OCI-LY7 (cell line): ENCODE measurements around the gene NMRK2.

Source experiments
- EZH2phosphoT487 ChIP-seq: fragments of 200-600 bp; sonication (generic); IDR thresholded peaks from 2 replicates; pipeline ENCODE4 v1.6.1; 2018; ENCODE audit warnings: low read depth, borderline replicate concordance, mild to moderate bottlenecking, mixed run types, antibody characterized with exemption, low read length, moderate library complexity, mixed read lengths
- TF ChIP-seq, protein P1 (sequence below): fragments of 200-600 bp; sonication (generic); conservative IDR thresholded peaks from 2 replicates; pipeline ENCODE4 v1.5.1; 2014; ENCODE audit warnings: mild to moderate bottlenecking, antibody characterized with exemption, low read length, moderate library complexity, mixed read lengths

DNA sequence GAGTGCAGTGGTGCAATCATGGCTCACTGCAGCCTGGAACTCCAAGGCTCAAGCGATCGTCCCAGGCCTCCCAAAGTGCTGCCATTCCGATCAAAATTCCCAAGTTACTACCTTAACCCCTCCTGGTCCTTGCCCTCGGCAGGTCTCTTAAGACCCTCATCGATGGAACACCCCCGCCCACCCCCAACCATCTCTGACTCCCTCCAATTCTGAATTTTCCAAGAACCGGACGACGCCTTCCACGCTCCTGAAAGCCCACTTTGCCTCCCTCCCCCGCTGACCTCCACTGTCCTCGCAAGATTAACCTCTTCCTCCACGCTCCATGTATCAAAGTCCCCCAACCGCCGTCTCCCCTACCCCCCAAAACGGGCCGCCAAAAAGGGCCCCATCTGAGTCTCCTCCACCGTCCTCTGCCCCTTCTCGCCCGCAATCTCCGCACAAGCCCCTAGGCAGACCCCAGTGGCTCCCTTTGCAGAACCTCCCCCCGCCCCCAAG lies 37.5 kb downstream of the NMRK2 start:
- TF ChIP-seq, protein P1, sequence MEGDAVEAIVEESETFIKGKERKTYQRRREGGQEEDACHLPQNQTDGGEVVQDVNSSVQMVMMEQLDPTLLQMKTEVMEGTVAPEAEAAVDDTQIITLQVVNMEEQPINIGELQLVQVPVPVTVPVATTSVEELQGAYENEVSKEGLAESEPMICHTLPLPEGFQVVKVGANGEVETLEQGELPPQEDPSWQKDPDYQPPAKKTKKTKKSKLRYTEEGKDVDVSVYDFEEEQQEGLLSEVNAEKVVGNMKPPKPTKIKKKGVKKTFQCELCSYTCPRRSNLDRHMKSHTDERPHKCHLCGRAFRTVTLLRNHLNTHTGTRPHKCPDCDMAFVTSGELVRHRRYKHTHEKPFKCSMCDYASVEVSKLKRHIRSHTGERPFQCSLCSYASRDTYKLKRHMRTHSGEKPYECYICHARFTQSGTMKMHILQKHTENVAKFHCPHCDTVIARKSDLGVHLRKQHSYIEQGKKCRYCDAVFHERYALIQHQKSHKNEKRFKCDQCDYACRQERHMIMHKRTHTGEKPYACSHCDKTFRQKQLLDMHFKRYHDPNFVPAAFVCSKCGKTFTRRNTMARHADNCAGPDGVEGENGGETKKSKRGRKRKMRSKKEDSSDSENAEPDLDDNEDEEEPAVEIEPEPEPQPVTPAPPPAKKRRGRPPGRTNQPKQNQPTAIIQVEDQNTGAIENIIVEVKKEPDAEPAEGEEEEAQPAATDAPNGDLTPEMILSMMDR = no peak
- no peak for TF ChIP-seq EZH2phosphoT487
